ENCODE results near the gene TOMT.

DNA sequence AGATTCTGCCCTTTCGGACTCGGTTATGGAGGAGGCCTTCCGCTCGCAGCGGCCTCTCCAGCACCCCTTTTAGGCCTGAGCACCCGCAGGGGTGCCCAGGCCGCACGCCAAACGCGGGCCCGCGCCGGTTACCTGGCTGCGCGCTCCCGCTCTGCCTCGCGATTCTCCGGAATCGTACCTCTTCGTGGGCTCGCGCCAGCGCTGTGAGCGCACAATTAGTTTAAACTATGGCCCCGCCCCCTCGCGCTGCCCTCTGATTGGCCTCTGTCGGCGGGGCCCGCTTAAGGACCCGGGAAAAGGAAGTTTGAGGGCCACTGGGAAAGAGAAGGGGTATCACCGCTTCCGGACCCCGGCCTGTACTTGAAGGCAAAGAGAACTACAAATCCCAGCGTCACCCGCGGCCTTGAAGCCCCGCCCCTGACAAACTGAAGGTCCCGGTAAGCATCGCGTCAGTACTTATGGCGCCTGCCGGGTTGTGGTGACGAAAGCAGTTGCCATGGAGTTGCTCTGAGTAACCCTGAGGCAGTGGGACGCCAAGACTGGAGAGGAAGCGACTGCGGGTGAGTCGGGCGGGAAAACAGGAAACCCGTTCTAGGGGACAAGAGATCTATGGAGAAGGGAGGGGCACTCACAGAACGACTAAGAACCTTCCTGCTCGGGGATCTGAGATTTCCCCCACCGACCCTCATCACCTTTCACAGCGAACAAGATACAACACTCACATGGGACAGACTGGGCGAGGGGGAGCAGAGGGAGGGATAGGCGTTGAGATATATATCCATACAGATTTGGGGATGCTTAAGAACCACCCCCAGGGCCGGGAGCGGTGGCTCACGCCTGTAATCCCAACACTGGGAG lies 25.2 kb upstream of the TOMT start, which contains the start of the genes LRRC51 and NUMA1:
- TF ChIP-seq, protein P1, sequence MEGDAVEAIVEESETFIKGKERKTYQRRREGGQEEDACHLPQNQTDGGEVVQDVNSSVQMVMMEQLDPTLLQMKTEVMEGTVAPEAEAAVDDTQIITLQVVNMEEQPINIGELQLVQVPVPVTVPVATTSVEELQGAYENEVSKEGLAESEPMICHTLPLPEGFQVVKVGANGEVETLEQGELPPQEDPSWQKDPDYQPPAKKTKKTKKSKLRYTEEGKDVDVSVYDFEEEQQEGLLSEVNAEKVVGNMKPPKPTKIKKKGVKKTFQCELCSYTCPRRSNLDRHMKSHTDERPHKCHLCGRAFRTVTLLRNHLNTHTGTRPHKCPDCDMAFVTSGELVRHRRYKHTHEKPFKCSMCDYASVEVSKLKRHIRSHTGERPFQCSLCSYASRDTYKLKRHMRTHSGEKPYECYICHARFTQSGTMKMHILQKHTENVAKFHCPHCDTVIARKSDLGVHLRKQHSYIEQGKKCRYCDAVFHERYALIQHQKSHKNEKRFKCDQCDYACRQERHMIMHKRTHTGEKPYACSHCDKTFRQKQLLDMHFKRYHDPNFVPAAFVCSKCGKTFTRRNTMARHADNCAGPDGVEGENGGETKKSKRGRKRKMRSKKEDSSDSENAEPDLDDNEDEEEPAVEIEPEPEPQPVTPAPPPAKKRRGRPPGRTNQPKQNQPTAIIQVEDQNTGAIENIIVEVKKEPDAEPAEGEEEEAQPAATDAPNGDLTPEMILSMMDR (IDR thresholded peaks at IDR 0.05): no peak
- TF ChIP-seq NR3C1 (CRISPR knock-in tag; conservative IDR thresholded peaks at IDR 0.05; ENCODE audit: low read depth) (no peak), STAT6 (CRISPR knock-in tag; conservative IDR thresholded peaks at IDR 0.05; ENCODE audit: low read depth) (no peak), NFYB (CRISPR knock-in tag; conservative IDR thresholded peaks at IDR 0.05; ENCODE audit: low read depth) (peak; percentile 58), NFATC4 (CRISPR knock-in tag; IDR thresholded peaks at IDR 0.05) (no peak), CREB1 (CRISPR knock-in tag; IDR thresholded peaks at IDR 0.05) (no peak), ELF4 (CRISPR knock-in tag; IDR thresholded peaks at IDR 0.05; ENCODE audit: low read depth) (no peak), MAX (CRISPR knock-in tag; IDR thresholded peaks at IDR 0.05) (peak; percentile 83)
- TF ChIP-seq, protein P2, sequence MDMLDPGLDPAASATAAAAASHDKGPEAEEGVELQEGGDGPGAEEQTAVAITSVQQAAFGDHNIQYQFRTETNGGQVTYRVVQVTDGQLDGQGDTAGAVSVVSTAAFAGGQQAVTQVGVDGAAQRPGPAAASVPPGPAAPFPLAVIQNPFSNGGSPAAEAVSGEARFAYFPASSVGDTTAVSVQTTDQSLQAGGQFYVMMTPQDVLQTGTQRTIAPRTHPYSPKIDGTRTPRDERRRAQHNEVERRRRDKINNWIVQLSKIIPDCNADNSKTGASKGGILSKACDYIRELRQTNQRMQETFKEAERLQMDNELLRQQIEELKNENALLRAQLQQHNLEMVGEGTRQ (CRISPR knock-in tag; IDR thresholded peaks at IDR 0.05): peak; percentile 34; the same call in 1 of the 2 replicates
- TF ChIP-seq, protein P3, sequence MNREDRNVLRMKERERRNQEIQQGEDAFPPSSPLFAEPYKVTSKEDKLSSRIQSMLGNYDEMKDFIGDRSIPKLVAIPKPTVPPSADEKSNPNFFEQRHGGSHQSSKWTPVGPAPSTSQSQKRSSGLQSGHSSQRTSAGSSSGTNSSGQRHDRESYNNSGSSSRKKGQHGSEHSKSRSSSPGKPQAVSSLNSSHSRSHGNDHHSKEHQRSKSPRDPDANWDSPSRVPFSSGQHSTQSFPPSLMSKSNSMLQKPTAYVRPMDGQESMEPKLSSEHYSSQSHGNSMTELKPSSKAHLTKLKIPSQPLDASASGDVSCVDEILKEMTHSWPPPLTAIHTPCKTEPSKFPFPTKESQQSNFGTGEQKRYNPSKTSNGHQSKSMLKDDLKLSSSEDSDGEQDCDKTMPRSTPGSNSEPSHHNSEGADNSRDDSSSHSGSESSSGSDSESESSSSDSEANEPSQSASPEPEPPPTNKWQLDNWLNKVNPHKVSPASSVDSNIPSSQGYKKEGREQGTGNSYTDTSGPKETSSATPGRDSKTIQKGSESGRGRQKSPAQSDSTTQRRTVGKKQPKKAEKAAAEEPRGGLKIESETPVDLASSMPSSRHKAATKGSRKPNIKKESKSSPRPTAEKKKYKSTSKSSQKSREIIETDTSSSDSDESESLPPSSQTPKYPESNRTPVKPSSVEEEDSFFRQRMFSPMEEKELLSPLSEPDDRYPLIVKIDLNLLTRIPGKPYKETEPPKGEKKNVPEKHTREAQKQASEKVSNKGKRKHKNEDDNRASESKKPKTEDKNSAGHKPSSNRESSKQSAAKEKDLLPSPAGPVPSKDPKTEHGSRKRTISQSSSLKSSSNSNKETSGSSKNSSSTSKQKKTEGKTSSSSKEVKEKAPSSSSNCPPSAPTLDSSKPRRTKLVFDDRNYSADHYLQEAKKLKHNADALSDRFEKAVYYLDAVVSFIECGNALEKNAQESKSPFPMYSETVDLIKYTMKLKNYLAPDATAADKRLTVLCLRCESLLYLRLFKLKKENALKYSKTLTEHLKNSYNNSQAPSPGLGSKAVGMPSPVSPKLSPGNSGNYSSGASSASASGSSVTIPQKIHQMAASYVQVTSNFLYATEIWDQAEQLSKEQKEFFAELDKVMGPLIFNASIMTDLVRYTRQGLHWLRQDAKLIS (CRISPR knock-in tag; IDR thresholded peaks at IDR 0.05; ENCODE audit: borderline replicate concordance): no peak
- TF ChIP-seq, protein P4, sequence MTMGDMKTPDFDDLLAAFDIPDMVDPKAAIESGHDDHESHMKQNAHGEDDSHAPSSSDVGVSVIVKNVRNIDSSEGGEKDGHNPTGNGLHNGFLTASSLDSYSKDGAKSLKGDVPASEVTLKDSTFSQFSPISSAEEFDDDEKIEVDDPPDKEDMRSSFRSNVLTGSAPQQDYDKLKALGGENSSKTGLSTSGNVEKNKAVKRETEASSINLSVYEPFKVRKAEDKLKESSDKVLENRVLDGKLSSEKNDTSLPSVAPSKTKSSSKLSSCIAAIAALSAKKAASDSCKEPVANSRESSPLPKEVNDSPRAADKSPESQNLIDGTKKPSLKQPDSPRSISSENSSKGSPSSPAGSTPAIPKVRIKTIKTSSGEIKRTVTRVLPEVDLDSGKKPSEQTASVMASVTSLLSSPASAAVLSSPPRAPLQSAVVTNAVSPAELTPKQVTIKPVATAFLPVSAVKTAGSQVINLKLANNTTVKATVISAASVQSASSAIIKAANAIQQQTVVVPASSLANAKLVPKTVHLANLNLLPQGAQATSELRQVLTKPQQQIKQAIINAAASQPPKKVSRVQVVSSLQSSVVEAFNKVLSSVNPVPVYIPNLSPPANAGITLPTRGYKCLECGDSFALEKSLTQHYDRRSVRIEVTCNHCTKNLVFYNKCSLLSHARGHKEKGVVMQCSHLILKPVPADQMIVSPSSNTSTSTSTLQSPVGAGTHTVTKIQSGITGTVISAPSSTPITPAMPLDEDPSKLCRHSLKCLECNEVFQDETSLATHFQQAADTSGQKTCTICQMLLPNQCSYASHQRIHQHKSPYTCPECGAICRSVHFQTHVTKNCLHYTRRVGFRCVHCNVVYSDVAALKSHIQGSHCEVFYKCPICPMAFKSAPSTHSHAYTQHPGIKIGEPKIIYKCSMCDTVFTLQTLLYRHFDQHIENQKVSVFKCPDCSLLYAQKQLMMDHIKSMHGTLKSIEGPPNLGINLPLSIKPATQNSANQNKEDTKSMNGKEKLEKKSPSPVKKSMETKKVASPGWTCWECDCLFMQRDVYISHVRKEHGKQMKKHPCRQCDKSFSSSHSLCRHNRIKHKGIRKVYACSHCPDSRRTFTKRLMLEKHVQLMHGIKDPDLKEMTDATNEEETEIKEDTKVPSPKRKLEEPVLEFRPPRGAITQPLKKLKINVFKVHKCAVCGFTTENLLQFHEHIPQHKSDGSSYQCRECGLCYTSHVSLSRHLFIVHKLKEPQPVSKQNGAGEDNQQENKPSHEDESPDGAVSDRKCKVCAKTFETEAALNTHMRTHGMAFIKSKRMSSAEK (CRISPR knock-in tag; IDR thresholded peaks at IDR 0.05; ENCODE audit: borderline replicate concordance): no peak
